ENCODE data around the gene WDR33.

WDR33 gene

DNA sequence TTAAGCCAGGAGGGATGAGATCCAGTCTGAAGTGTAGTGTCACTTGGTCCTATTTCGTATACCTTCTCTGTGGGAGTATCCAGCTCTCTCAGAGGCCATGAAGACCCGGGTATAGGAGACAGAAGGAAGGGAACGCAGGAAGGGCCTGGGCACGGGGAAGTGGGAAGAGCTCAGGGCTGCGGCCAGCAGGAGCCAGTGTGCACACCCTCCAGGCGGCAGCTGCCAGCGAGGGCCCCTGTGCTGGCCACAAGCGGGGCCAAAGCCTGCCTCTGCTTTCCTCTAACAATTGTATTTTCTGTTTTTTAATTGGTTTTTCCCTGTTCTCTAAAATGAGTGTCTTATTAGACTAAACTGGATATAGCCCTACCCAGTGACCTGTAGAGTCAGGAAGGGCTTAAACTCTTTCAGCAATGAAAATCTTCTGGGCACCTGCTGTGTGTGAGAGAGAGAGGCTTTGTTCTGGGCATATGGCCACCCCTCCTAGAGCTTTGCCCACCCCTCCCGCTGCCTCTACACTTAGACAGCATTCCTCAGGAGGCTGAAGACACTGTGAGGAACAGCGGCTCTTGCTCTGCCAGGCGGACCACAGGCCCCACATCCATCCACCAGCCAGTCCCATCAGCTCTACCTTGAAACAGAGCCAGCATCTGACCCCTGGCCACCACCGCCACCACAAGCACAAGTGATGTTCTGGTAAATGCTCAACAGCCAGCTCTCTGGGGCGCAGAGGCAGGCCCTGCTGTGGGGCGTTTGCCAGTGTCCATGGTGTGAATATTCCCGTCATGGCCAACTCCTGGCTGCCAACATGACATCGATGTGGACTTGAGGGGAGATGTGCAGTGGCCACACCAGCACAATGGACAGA is 155.5 kb downstream of the WDR33 start:
- TF ChIP-seq, protein P1, sequence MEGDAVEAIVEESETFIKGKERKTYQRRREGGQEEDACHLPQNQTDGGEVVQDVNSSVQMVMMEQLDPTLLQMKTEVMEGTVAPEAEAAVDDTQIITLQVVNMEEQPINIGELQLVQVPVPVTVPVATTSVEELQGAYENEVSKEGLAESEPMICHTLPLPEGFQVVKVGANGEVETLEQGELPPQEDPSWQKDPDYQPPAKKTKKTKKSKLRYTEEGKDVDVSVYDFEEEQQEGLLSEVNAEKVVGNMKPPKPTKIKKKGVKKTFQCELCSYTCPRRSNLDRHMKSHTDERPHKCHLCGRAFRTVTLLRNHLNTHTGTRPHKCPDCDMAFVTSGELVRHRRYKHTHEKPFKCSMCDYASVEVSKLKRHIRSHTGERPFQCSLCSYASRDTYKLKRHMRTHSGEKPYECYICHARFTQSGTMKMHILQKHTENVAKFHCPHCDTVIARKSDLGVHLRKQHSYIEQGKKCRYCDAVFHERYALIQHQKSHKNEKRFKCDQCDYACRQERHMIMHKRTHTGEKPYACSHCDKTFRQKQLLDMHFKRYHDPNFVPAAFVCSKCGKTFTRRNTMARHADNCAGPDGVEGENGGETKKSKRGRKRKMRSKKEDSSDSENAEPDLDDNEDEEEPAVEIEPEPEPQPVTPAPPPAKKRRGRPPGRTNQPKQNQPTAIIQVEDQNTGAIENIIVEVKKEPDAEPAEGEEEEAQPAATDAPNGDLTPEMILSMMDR (IDR thresholded peaks at IDR 0.05; ENCODE audit: low read depth, low read length, missing control alignments) = no peak
- no peak for DNase-seq
- in situ Hi-C loops (cut with HindIII; ENCODE audit: low pct_ligation_motif_present, low sequenced_read_pairs) = no loop called here
- Histone ChIP-seq H3K4me3 (ENCODE audit: low read depth, low read length) (no peak overlapping the region), H3K36me3 (replicated peaks) (no peaks in the 10 kb centered on the region), H3K27ac (no peak overlapping the region), H3K27me3 (replicated peaks) (no peaks in the 10 kb centered on the region)

DNA sequence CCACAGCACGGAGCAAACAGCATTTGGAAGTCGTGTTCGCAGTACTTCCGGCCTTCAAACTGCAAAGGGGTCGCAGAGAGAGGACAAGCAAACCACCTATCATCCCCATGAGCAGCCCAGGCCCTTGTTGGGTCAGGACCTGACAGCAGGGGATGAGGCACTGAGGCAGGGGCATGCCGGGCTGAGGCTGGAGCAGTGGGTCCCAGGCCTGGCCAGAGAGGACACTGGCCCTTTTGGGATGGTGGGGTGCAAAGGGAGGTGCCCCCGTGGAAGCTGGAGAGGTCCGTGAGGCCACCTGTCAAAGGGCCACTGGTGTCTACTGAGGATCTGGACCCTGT is 156.2 kb downstream of the WDR33 start:
- H3K27ac ChIP-seq = no peak overlapping the region
- in situ Hi-C loops (cut with HindIII; ENCODE audit: low pct_ligation_motif_present, low sequenced_read_pairs) = no loop called here
- DNase-seq = no peak
- no peaks in the 10 kb centered on the region for H3K36me3 ChIP-seq (replicated peaks)
- no peaks in the 10 kb centered on the region for H3K27me3 ChIP-seq (replicated peaks)
- H3K4me3 ChIP-seq (ENCODE audit: low read depth, low read length) = no peak overlapping the region
- TF ChIP-seq, protein P1 (IDR thresholded peaks at IDR 0.05; ENCODE audit: low read depth, low read length, missing control alignments) = no peak

GRCh38 chr2:127654084-127654837 is 156.7 kb downstream of the WDR33 start:
- no peak overlapping the region for H3K4me3 ChIP-seq (ENCODE audit: low read depth, low read length)
- no peaks in the 10 kb centered on the region for H3K27me3 ChIP-seq (replicated peaks)
- TF ChIP-seq, protein P1 (IDR thresholded peaks at IDR 0.05; ENCODE audit: low read depth, low read length, missing control alignments) = no peak
- H3K36me3 ChIP-seq (replicated peaks) = no peaks in the 10 kb centered on the region
- in situ Hi-C loops (cut with HindIII; ENCODE audit: low pct_ligation_motif_present, low sequenced_read_pairs) = no loop called here
- no peak for DNase-seq
- no peak overlapping the region for H3K27ac ChIP-seq

GRCh38 chr2:127653421-127654083 is 157.4 kb downstream of the WDR33 start:
- in situ Hi-C loops (cut with HindIII; ENCODE audit: low pct_ligation_motif_present, low sequenced_read_pairs) = no loop called here
- Histone ChIP-seq H3K27me3 (replicated peaks) (no peaks in the 10 kb centered on the region), H3K4me3 (ENCODE audit: low read depth, low read length) (no peak overlapping the region), H3K27ac (no peak overlapping the region), H3K36me3 (replicated peaks) (no peaks in the 10 kb centered on the region)
- DNase-seq = no peak
- TF ChIP-seq, protein P1 (IDR thresholded peaks at IDR 0.05; ENCODE audit: low read depth, low read length, missing control alignments) = no peak

DNA sequence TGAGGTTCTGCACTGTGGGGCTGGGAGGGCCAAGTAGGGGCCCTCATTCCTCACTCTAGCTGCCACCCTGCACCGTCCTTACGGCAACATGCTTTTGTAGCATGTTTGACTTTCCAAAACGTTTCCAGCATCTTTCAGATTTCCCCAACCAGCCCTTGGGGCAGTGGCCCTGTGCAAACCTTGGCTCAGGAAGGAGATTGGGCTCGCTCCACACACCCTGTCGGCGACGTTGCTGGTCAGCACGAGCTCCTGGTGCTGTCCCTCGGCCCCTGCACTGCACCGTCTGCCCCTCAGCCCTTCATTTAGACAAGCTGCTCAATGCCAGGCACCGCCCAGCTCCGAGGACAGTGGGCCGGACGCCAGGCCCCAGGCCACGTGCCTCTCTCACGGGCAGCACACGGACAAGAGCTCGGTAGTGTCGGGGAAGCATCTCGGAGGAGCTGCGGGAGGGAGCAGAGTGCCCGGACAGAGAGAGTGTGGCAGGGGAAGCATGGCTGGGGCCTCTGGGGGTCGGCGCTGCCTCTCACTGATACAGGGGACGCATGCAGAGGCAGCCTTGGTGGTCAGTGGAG is 158.1 kb downstream of the WDR33 start:
- H3K36me3 ChIP-seq (replicated peaks) = no peaks in the 10 kb centered on the region
- TF ChIP-seq, protein P1 (IDR thresholded peaks at IDR 0.05; ENCODE audit: low read depth, low read length, missing control alignments) = no peak
- in situ Hi-C loops (cut with HindIII; ENCODE audit: low pct_ligation_motif_present, low sequenced_read_pairs) = no loop called here
- H3K4me3 ChIP-seq (ENCODE audit: low read depth, low read length) = no peak overlapping the region
- no peaks in the 10 kb centered on the region for H3K27me3 ChIP-seq (replicated peaks)
- no peak overlapping the region for H3K27ac ChIP-seq
- no peak for DNase-seq

Measured in brain microvascular endothelial cell (primary cell).